Right atrium auricular region (tissue), 2 donors: ENCODE data around the gene SH3BP4. TPM values are rescaled to one million over a fixed set of nuclear protein-coding genes. Genes with fewer than 3 reads are reported as not detected.

Experiments used
- DNase-seq: peaks from one replicate; pipeline ENCODE4 v3.0.0-alpha.2; 2019; ENCODE audit warnings: low spot score
- H3K27ac ChIP-seq, 2 donors: fragments of 200-600 bp; sonication (generic); 1 replicate in 1 of 2; 2 replicates in 1 of 2; pipeline ENCODE4 v1.5.1; 2016 to 2019
- H3K27me3 ChIP-seq, 2 donors: fragments of 200-600 bp; sonication (generic); one replicate each; pipeline versions ENCODE4 v1.5.1 to v1.6.0; 2017 to 2019
- H3K36me3 ChIP-seq: fragments of 200-600 bp; sonication (generic); one replicate; pipeline ENCODE4 v1.5.1; 2016
- H3K4me1 ChIP-seq, 2 donors: fragments of 200-600 bp; sonication (generic); one replicate each; pipeline versions ENCODE4 v1.5.1 to v1.6.0; 2017 to 2019
- H3K4me3 ChIP-seq, 2 donors: fragments of 200-600 bp; sonication (generic); 1 replicate in 1 of 2; 2 replicates in 1 of 2; pipeline ENCODE4 v1.5.1; 2017 to 2019; ENCODE audit warnings: mild to moderate bottlenecking in 1 of 2, moderate library complexity in 1 of 2
- H3K9me3 ChIP-seq, 2 donors: fragments of 200-600 bp; sonication (generic); one replicate each; pipeline ENCODE4 v1.5.1; 2019
- total RNA-seq, 2 donors: library from RNA; depleted of rRNA; stranded (reverse); fragments of >200 nt; gene quantifications; one replicate each; pipeline ENCODE4 v1.1.0, GENCODE V29; 2016
- TF ChIP-seq, protein P1 (sequence below), 2 donors: fragments of 200-600 bp; sonication (generic); IDR thresholded peaks; one replicate each; pipeline ENCODE4 v1.5.1; 2019; ENCODE audit warnings: antibody characterized with exemption in 2 of 2

SH3BP4 gene
- total RNA-seq, 2 donors from 2014 or later, result 27.2 to 34.5 TPM

DNA sequence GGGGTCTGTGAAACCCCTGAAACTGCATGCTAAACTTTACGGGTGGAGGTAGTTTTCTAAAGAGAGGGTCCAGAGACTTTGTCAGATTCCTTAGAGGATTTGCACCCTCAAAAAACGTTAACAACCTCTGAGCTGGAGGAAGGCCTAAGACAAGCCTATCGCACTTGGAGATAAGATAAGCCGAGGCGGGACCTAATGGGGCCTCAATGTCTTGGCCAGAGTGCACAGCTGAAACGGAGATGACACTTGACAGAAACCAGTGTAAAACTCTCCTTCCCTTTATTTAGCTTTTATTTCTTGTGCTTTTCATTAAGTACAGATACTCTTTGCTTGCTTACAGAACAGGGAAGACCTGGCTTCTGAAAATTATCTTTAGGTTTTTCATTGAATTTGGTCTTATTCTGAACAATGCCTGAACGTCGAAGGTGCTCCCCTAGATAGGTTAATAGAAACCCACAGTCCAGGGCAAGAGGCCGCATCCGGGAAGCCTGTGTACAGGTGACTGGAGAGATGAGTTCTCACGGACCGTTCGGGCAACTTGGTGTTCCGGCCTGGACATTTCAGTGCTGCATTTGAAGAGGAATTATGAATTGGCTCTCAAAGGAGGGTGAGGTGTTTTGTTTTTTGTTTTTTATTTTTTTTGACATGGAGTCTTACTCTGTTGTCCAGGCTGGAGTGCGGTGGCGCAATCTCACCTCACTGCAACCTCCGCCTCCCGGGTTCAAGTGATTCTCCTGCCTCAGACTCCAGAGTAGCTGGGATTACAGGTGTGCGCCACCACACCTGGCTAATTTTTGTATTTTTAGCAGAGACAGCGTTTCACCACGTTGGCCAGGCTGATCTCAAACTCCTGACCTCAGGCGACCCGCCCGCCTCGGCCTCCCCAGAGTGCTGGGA is 49.7 kb downstream of the SH3BP4 start:
- no peak overlapping the region for H3K4me3 ChIP-seq
- H3K27me3 ChIP-seq, result no peaks in the 10 kb centered on the region
- H3K4me1 ChIP-seq, result peaks cover 0 to 53% of the 10 kb centered on the region in 2 donors
- H3K36me3 ChIP-seq, result no peaks in the 10 kb centered on the region
- no peaks in the 10 kb centered on the region for H3K9me3 ChIP-seq
- H3K27ac ChIP-seq, result peak overlapping the region in 1 of 2 donors; percentile 7
- TF ChIP-seq, protein P1, sequence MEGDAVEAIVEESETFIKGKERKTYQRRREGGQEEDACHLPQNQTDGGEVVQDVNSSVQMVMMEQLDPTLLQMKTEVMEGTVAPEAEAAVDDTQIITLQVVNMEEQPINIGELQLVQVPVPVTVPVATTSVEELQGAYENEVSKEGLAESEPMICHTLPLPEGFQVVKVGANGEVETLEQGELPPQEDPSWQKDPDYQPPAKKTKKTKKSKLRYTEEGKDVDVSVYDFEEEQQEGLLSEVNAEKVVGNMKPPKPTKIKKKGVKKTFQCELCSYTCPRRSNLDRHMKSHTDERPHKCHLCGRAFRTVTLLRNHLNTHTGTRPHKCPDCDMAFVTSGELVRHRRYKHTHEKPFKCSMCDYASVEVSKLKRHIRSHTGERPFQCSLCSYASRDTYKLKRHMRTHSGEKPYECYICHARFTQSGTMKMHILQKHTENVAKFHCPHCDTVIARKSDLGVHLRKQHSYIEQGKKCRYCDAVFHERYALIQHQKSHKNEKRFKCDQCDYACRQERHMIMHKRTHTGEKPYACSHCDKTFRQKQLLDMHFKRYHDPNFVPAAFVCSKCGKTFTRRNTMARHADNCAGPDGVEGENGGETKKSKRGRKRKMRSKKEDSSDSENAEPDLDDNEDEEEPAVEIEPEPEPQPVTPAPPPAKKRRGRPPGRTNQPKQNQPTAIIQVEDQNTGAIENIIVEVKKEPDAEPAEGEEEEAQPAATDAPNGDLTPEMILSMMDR (IDR thresholded peaks at IDR 0.05), result no peak
- no peak for DNase-seq

DNA sequence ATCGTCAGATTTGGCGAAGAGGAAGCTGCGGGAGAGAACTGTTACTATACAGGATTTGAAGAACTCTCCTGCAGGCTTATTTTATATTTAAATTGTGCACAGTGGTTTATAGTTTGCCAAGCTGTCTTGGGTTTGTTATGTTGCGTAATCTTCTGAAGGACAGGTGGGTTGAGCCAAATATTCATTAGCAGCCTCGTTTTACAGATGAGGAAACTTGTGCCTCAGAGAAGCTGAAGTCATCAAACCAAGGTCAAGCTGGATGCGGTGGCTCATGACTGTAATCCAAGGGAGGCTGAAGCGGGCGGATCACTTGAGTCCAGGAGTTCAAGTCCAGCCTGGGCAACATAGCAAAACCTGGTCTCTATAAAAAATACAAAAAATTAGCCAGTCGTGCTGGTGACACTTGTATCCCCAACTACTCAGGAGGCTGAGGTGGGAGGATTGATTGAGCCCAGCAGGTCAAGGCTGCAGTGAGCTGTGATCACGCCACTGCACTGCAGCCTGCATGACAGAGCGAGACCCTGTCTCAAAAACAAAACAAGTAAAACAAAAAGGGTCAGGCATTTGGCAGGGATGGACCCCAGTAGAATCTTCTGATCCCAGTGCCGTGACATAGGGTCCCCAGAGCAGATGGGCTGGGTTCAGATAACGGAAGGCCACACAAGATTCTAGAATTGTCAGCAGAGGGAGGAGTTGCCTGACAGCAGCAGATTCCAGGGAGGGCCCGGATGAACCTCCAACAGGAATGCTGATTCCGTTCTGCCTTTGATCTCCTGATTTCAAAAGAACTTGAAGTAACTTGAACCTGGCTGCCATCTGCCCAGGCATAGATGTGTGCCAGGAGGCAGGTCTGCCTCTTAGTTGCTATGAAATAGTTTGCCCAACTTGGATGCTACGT is 50.6 kb downstream of the SH3BP4 start:
- Histone ChIP-seq H3K4me3 (no peak overlapping the region), H3K27ac (no peak overlapping the region), H3K27me3 (no peaks in the 10 kb centered on the region), H3K9me3 (no peaks in the 10 kb centered on the region), H3K4me1 (peaks cover 0 to 56% of the 10 kb centered on the region in 2 donors), H3K36me3 (no peaks in the 10 kb centered on the region)
- no peak for DNase-seq
- TF ChIP-seq, protein P1 (IDR thresholded peaks at IDR 0.05), result no peak

DNA sequence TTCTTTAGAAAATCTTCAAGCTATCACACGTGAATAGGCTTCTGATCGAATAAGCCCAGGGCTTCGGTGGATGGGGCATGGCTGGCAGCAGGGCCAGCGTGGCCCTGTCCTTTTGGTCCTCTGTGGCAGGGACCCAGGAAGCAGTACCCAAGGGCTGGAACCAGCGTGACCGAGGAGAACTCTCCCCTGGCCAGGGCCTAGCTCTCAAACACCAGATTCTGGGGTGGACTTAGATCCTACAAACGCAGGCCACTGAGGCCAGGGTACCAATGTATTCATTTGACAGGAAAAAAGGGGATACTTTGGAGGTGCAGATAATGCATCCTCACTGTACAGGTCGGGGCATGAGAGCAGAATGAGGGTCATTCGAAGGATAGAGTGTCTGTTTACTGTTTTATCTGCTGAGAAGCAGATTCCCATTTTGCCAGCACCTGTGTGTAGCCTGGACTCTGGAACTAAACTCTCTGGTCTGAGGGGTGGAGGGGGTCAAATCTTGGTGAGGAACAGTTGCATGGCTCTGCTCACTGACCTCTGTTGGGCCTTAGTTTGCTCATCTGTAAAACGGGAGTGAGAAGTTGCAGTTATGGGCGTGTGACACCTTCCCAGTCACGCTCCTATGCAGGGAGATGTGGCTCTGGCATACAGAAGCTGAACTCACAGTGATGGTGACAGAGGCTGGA is 51.4 kb downstream of the SH3BP4 start:
- Histone ChIP-seq H3K36me3 (no peaks in the 10 kb centered on the region), H3K9me3 (no peaks in the 10 kb centered on the region), H3K4me1 (peaks cover 0 to 64% of the 10 kb centered on the region in 2 donors), H3K27me3 (no peaks in the 10 kb centered on the region), H3K4me3 (no peak overlapping the region), H3K27ac (no peak overlapping the region)
- TF ChIP-seq, protein P1 (IDR thresholded peaks at IDR 0.05), result no peak
- DNase-seq, result no peak

DNA sequence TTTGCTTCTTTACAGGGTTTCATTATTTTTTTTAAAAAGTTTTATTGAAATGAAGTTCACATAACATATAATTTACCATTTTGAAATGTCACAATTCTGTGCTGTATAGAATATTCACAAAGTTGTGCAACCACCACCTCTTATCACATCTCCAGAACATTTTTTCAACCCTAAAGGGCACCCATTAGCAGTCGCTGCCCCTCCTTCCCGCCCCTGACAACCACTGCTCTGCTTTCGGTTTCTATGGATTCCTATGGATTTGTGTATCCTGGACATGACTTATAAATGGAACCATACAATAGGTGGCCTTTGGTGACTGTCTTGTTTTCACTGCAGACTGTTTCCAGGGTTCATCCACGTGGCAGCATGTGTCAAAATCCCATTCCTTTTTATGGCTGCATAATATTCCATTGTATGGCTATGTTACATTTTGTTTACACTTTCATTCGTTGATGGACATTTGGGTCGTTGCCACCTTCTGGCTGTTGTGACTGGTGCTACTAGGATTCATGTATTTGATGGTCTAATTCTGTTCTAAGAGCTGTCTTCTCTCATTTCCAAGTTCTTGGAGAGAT is 52.6 kb downstream of the SH3BP4 start:
- Histone ChIP-seq H3K4me1 (peaks cover 0 to 61% of the 10 kb centered on the region in 2 donors), H3K9me3 (no peaks in the 10 kb centered on the region), H3K36me3 (no peaks in the 10 kb centered on the region), H3K4me3 (no peak overlapping the region), H3K27ac (no peak overlapping the region), H3K27me3 (no peaks in the 10 kb centered on the region)
- DNase-seq, result no peak
- TF ChIP-seq, protein P1 (IDR thresholded peaks at IDR 0.05), result no peak

DNA sequence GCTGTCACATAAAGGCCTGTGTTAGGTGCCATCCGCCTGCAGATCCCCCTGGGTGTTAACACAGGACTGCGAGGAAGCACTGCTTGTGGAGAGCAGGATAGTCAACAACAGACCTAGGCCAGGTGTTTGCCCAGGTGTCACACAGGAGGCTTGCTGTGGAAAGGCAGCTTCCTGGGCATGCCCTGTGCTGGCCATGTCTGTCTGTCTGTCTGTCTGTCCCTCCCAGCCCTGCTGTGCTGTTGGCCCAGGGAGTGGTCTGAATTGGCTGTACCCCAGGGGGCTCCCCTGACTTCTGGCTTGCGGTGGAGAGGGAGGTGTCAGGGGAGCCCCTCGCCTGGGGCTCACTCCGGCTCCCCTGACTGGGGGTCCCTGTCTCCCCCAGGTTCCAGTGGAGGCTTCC is 53.2 kb downstream of the SH3BP4 start:
- H3K36me3 ChIP-seq, result no peaks in the 10 kb centered on the region
- H3K4me1 ChIP-seq, result peaks cover 0 to 65% of the 10 kb centered on the region in 2 donors
- H3K27me3 ChIP-seq, result no peaks in the 10 kb centered on the region
- no peaks in the 10 kb centered on the region for H3K9me3 ChIP-seq
- no peak for DNase-seq
- H3K4me3 ChIP-seq, result no peak overlapping the region
- TF ChIP-seq, protein P1 (IDR thresholded peaks at IDR 0.05), result no peak
- no peak overlapping the region for H3K27ac ChIP-seq
